Aorta (tissue), 5 donors: ENCODE results near the gene NECAB2. TPM values are rescaled to one million over a fixed set of nuclear protein-coding genes. Genes with fewer than 3 reads are reported as not detected.

Source experiments
- ATAC-seq: fragments of 200-7000 bp; cut with Tn5 transposase; one replicate; pipeline ENCODE4 v1.9.1; 2022; ENCODE audit warnings: moderate library complexity; ENCODE audit not compliant: low FRiP score
- DNase-seq, 2 donors: peaks; one replicate each; pipeline ENCODE4 v3.0.0-alpha.2; 2020
- H3K27ac ChIP-seq, 2 donors: one replicate each; pipeline ENCODE4 v1.5.1; 2013; ENCODE audit warnings: low read length in 2 of 2, mild to moderate bottlenecking in 2 of 2, moderate library complexity in 2 of 2, control low read depth in 1 of 2, inconsistent platforms in 1 of 2, low read depth in 1 of 2
- H3K27me3 ChIP-seq, 2 donors: one replicate each; pipeline ENCODE4 v1.6.1; 2013; ENCODE audit warnings: control low read depth in 1 of 2, low read length in 1 of 2, mild to moderate bottlenecking in 1 of 2, moderate library complexity in 1 of 2; ENCODE audit not compliant: insufficient read depth in 2 of 2, control insufficient read depth in 1 of 2
- H3K36me3 ChIP-seq, 2 donors: one replicate each; pipeline ENCODE4 v1.6.1; 2013; ENCODE audit warnings: control low read depth in 1 of 2, low read length in 1 of 2, mild to moderate bottlenecking in 1 of 2; ENCODE audit not compliant: insufficient read depth in 2 of 2, control insufficient read depth in 1 of 2
- H3K4me1 ChIP-seq, 2 donors: one replicate each; pipeline ENCODE4 v1.6.1; 2013; ENCODE audit warnings: low read length in 2 of 2, control low read depth in 1 of 2, mild to moderate bottlenecking in 1 of 2, moderate library complexity in 1 of 2; ENCODE audit not compliant: insufficient read depth in 2 of 2, control insufficient read depth in 1 of 2
- H3K4me3 ChIP-seq, 2 donors: one replicate each; pipeline ENCODE4 v1.5.1; 2013; ENCODE audit warnings: low read length in 2 of 2, control low read depth in 1 of 2, mild to moderate bottlenecking in 1 of 2
- H3K9me3 ChIP-seq: one replicate; pipeline ENCODE4 v1.6.1; 2013; ENCODE audit warnings: mild to moderate bottlenecking, low read length; ENCODE audit not compliant: control insufficient read depth
- WGBS, 2 donors: extraction: QIAGEN DNeasy Blood & Tissue Kit; methylation state at CpG; one replicate each; pipeline ENCODE4 v1.1.7; 2013; 5-methylcytosine and 5-hydroxymethylcytosine counted together
- intact Hi-C, 2 donors: fragments of 100-400 bp; cut with DNase I; formaldehyde crosslinking; loops; one replicate each; pipeline versions ENCODE4 v1.14.2 to v1.15.0; 2022
- polyA plus RNA-seq, 2 donors: library from polyadenylated mRNA; stranded (reverse); fragments of 200-250 nt; gene quantifications; one replicate each; pipeline ENCODE4 v1.2.3, GENCODE V29; 2013
- total RNA-seq, 2 donors: library from RNA; stranded (reverse); fragmentation: NEBNext Ultra II Directional; extraction: Animal tissue kit (Norgen Biotek cat#: 25700); gene quantifications; one replicate each; pipeline ENCODE4 v1.2.1, GENCODE V29; 2021
- donor health status: healthy with polysubstance abuse.
- donor health status: Bipolar disorder and iron deficiency.
- donor health status: DM: no; HTN: no; CAD: no.
- donor health status: DM: no; HTN: no; CAD: no.
- donor health status: DM: yes; HTN: yes; CAD: no.

NECAB2 gene
- total and polyA plus RNA-seq, 4 donors: 0.23 to 0.75 TPM; not detected in 2

- intact Hi-C loops: no loop called here
Observed at GRCh38 chr16:83973581-83974385, 5.7 kb downstream of the NECAB2 start.

GRCh38 chr16:83974475-83974874, 6.4 kb downstream of the NECAB2 start:
- intact Hi-C loops: no loop called here
- H3K9me3 ChIP-seq: peaks cover 3% of the 10 kb centered on the region
- no peaks in the 10 kb centered on the region for H3K36me3 ChIP-seq
- H3K27ac ChIP-seq: no peak overlapping the region
- no peaks in the 10 kb centered on the region for H3K27me3 ChIP-seq
- no peaks in the 10 kb centered on the region for H3K4me1 ChIP-seq
- ATAC-seq (no peak), DNase-seq (peak in 1 of 2 donors; percentile 32)
- no peak overlapping the region for H3K4me3 ChIP-seq
- WGBS, 2 donors: 55% methylated on average over 7 of the region's 7 CpGs

More at GRCh38 chr16:83973581-83974385, 5.7 kb downstream of the NECAB2 start:
- 75 to 79% methylated on average over 22 of the region's 22 CpGs for WGBS, 2 donors
- H3K27ac ChIP-seq: no peak overlapping the region
- H3K36me3 ChIP-seq: no peaks in the 10 kb centered on the region
- H3K4me3 ChIP-seq: no peak overlapping the region
- no peaks in the 10 kb centered on the region for H3K4me1 ChIP-seq
- peaks cover 3% of the 10 kb centered on the region for H3K9me3 ChIP-seq
- DNase-seq (peak; percentile 27 to 67), ATAC-seq (no peak)
- no peaks in the 10 kb centered on the region for H3K27me3 ChIP-seq

GRCh38 chr16:83975590-83976260, 7.7 kb downstream of the NECAB2 start:
- Histone ChIP-seq H3K27me3 (no peaks in the 10 kb centered on the region), H3K27ac (no peak overlapping the region), H3K4me1 (no peaks in the 10 kb centered on the region), H3K9me3 (peaks cover 3% of the 10 kb centered on the region), H3K36me3 (no peaks in the 10 kb centered on the region), H3K4me3 (no peak overlapping the region)
- ATAC-seq: no peak
- intact Hi-C loops: no loop called here
- peak in 1 of 2 donors; percentile 20 for DNase-seq
- 83 to 84% methylated on average over 15 of the region's 15 CpGs for WGBS, 2 donors

GRCh38 chr16:83977056-83977815, 9.2 kb downstream of the NECAB2 start:
- Histone ChIP-seq H3K4me1 (no peaks in the 10 kb centered on the region), H3K27ac (no peak overlapping the region), H3K27me3 (peaks cover 0 to 2% of the 10 kb centered on the region in 2 donors), H3K4me3 (no peak overlapping the region), H3K9me3 (peaks cover 3% of the 10 kb centered on the region), H3K36me3 (no peaks in the 10 kb centered on the region)
- no peak for ATAC-seq
- WGBS, 2 donors: 91 to 97% methylated on average over 6 of the region's 6 CpGs
- DNase-seq: peak in 1 of 2 donors; percentile 4
- intact Hi-C loops: no loop called here

GRCh38 chr16:83978401-83978904, 10.4 kb downstream of the NECAB2 start:
- 89 to 91% methylated on average over 5 of the region's 5 CpGs for WGBS, 2 donors
- H3K36me3 ChIP-seq: no peaks in the 10 kb centered on the region
- intact Hi-C loops: no loop called here
- H3K27me3 ChIP-seq: peaks cover 0 to 2% of the 10 kb centered on the region in 2 donors
- H3K27ac ChIP-seq: no peak overlapping the region
- ATAC-seq (no peak), DNase-seq (no peak)
- no peaks in the 10 kb centered on the region for H3K4me1 ChIP-seq
- H3K4me3 ChIP-seq: no peak overlapping the region
- H3K9me3 ChIP-seq: peaks cover 3% of the 10 kb centered on the region

GRCh38 chr16:83979441-83979840, 11.4 kb downstream of the NECAB2 start:
- Histone ChIP-seq H3K4me3 (no peak overlapping the region), H3K4me1 (no peaks in the 10 kb centered on the region), H3K27me3 (peaks cover 0 to 2% of the 10 kb centered on the region in 2 donors), H3K36me3 (no peaks in the 10 kb centered on the region), H3K9me3 (peaks cover 3% of the 10 kb centered on the region), H3K27ac (no peak overlapping the region)
- DNase-seq (peak in 1 of 2 donors; percentile 22), ATAC-seq (no peak)
- WGBS, 2 donors: 93% methylated on average over 7 of the region's 7 CpGs
- intact Hi-C loops: no loop called here

- Histone ChIP-seq H3K27me3 (peaks cover 0 to 2% of the 10 kb centered on the region in 2 donors), H3K4me3 (no peak overlapping the region), H3K27ac (no peak overlapping the region), H3K9me3 (peaks cover 3% of the 10 kb centered on the region), H3K4me1 (no peaks in the 10 kb centered on the region), H3K36me3 (no peaks in the 10 kb centered on the region)
- intact Hi-C loops: no loop called here
- WGBS, 2 donors: 90 to 96% methylated on average over 2 of the region's 2 CpGs
- ATAC-seq: no peak
- peak in 1 of 2 donors; percentile 24 for DNase-seq
Observed at GRCh38 chr16:83980794-83981193, 12.8 kb downstream of the NECAB2 start.

GRCh38 chr16:83981799-83982198, 13.8 kb downstream of the NECAB2 start:
- Histone ChIP-seq H3K27me3 (peaks cover 0 to 2% of the 10 kb centered on the region in 2 donors), H3K4me1 (no peaks in the 10 kb centered on the region), H3K27ac (no peak overlapping the region), H3K4me3 (no peak overlapping the region), H3K9me3 (peaks cover 3% of the 10 kb centered on the region), H3K36me3 (no peaks in the 10 kb centered on the region)
- intact Hi-C loops: no loop called here
- peak in 1 of 2 donors; percentile 17 for DNase-seq
- ATAC-seq: no peak
- 98 to 99% methylated on average over 8 of the region's 8 CpGs for WGBS, 2 donors
